Stimulated activated CD4-positive, alpha-beta T cell treated with anti-CD3 and anti-CD28 coated beads, Interleukin-15, amount 100 ng/mL, for 48 hours (primary cell): ENCODE data around the gene GTPBP3.

ENCODE experiments used
- DNase-seq, 2 donors: peaks; one replicate each; pipeline ENCODE4 v3.0.0-alpha.2; 2020; ENCODE audit warnings: low read depth in 2 of 2

Gene GTPBP3

DNA sequence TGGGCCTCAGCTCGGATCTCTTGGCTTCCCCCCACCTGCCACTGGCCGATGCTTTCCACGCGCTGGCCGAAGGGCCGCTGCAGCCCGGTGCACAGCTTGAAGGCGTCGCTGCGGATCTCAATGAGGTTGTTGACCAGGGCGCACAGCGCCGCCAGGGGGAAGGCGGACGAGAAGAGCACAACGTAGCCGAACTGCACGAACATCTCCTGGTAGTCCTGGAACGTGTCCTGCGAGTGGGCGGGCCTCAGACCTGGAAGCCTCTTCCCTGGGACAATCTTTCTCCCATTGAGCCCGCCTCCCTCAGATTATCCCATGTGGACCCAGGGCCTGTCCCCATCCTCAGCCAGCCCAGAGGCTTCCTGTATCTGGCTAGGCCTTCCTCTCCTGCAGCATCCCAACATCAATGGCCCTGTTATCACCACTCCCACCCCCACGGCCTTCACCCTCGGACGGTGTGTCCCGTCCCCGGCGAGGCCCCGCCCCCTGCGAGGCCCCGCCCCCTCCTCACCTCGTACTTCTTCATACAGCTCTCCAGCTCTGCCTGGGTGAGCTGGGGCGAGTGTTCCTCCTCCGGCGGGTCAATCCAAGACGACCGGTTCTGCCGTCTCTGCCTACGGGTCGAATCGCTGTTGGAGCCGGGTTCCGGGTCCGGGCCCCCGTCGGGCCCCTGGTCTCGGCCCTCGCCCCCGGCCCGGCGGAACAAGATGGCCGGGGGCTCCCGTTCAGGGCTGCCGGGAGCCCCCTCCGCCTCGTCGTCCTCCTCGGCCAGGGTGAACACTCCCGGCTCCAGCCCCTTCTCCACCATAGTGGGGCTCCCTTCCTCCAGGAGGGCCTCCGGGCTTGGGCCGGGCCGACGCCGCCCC is 9.5 kb upstream of the GTPBP3 start:
- DNase-seq: no peak

DNA sequence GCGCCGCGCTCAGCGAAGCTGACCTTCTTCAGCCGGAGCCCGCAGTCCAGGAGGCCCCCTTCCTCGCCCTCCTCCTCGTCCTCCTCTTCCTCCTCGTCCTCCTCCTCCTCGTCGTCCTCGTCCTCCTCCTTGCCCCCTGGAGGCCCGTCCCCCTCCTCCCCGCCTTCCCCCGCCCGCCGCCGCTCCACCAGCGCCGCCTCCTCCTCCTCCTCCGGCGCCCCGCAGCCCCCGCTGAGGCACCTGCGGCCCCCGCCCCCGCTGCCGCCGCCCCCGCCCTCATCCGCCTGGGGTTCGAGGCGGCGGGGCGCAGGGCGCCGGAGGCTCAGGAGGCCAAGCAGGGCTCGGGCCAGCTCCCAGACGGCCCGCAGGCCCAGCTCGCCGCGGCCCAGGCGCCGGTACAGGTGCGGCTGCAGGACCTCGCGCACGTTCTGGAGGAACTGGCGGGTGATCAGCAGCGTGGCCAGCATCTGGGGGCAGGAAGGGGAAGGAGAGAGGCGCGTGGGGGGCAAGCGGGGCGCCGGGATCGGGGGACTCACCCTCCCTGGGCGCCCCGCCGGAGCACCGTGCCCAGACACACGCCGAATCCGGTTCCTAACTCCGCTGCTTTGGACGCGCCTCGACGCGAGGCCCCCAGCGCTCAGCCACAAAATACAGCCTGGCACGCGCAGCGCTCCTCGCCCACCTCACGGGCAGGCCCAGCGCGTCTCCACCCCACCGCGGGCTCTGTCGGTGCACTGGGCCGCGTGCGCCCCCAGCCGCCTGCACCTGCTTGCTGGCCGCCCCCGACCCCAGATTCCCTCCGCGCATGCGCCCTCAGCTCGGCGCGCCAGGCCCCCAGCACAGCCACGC is 8.6 kb upstream of the GTPBP3 start:
- no peak for DNase-seq

DNA sequence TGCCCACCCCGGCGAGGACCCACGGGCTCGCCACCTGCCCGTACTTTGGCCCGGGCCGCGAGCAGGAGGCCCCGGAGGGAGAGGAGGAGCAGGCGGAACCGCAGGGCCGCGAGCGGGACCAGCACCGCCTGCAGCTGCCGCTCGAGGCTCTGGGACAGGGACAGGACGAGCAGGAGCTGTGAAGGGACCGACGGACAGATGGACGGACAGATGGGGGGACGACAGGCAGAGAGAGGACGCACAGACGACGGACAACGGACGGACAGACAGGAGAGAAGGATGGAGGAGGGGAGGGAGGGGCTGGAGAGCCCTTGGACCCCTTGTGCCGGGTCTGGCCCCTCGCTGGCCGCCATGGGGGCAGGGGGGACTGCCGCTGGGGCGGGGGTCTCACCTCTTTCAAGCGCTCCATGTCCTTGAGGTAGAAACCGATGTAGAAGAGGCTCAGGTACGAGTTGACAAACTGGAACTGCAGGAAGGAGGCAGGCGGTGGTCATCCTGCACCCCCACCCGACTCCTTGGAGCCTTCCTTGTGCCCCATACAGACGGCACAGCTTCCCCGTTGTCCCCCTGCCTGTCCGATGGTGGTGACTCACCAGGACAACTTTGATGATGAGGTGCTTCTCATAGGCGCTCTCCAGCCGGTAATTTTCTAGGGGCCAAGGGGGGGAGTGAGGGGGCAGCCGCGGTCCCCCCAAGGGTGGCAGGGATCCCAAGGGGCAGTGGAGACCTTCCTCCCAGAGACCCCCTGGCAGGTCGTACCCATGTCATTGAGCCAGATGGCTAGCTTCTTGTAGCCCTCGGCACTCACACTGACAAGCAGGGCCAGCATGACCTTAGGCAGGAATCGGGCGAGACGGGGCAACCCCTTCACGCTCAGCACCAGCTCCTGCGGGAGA is 7.7 kb upstream of the GTPBP3 start:
- DNase-seq: no peak

DNA sequence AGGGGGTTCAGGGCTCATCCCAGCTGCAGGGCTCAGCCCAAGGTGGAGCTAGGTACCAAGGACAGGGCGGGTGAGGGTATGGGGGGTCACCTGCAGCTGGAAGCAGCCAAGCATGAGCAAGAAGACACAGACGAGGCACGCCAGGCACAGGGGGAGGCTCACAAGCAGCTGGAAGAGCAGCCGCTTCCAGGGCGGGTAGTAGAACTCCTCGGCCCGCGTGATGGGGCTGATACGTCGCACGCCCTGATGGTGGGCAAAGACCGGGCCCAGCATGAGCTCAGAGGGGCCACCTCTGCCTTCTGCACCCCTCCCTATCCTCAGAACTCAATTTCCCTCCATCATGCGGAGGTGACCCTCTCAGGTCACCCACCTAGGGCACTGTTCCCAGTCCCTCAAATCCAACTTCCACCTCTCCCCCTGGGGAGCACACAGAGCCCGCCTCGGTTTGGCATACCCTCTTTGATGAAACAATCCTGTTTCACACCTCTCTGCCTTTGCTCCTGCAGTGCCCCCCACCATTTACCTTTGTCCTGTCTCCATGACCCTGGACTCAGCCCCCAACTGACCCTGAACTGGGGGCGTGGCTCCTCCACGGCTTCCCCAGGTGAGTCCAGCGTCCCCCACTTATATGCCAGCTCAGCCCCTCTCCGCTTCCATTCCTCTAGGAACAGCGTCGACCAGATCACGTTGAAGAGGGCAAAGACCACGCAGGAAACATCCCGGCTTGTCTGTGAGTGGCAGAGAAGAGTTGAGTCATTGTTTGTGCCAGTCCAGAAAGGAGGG is 6.9 kb upstream of the GTPBP3 start:
- DNase-seq: no peak

DNA sequence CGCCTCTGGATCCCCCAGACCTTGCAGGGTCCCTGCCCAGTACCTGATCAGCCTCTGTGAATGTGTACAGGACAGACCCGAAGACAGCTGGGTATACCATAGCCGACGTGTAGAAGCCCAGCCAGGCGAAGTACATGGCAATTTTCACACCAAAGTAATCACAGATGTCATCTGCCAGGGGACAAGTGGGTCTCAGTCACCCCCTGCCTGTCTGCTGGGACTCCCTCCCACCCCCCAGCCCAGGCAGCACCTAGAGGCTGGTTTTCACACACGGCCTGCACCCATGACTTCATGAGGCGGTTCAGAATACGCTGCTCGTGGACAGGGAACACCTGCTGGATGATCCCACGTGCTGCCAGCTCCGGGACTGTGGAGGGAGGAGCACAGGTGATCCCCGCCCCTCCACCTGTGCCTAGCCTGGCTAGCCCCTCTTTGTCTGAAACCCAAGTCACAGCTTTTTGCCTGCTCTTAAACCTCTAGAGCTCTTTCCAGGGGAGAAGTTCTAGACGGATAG is 6.3 kb upstream of the GTPBP3 start:
- no peak for DNase-seq

DNA sequence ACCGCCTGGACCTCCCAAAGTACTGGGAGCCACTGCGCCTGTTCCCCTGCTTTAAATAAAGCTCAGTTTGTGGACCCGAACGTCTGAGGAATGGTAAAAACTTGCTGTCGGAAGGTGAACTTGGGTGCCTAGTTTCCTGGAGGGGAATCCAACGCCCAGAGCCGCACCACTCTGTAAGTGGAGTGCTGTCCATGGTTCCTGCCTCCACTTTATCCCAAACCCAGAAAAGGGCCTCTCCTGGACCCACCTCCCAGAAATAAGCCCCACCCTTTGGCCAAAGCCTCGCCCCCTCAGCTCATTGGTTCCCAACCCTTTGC is 5.0 kb upstream of the GTPBP3 start:
- no peak for DNase-seq

DNA sequence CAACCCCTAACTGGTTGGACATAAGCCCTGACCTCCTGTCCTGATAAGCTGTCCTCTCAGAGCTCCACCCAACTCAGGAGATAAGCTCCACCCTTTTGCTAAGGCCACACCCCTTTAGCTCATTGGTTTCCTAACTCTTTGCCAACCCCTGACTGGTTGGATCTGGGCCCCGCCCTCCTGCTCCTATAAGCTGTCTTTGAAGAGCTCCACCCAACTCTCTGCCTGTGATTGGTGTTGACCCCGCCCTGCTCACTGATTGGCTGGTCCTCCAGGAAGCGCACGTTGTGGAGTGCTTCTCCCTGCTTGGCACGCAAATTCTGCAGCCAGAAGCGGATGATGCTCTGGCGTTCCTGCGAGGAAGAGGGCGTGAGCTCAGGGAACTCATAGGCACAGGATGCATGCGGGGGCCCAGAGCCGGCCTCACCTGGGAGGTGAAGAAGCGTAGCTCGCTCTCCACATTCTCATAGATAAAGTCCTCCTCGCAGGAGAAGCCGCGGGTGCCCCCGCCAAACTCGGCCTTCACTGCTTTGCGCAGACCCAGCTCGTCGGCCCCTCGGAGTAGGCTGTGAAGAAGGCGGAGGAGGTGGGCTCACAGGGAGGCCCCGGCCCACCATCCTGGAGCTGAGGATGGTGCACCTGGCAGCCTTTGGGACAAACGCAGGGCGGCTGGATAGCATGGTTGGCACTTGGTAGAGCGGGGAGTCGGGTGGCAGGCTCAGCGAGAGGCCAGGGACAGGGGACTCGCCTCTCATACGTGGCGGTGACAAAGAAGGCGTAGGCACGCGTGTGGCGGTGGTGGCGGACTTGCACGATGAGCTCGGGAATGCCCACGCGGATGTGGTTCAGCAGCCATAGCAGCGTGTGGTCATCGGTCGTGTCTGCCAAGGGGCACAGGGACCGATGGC is 4.4 kb upstream of the GTPBP3 start:
- peak; percentile 51 to 59 for DNase-seq

DNA sequence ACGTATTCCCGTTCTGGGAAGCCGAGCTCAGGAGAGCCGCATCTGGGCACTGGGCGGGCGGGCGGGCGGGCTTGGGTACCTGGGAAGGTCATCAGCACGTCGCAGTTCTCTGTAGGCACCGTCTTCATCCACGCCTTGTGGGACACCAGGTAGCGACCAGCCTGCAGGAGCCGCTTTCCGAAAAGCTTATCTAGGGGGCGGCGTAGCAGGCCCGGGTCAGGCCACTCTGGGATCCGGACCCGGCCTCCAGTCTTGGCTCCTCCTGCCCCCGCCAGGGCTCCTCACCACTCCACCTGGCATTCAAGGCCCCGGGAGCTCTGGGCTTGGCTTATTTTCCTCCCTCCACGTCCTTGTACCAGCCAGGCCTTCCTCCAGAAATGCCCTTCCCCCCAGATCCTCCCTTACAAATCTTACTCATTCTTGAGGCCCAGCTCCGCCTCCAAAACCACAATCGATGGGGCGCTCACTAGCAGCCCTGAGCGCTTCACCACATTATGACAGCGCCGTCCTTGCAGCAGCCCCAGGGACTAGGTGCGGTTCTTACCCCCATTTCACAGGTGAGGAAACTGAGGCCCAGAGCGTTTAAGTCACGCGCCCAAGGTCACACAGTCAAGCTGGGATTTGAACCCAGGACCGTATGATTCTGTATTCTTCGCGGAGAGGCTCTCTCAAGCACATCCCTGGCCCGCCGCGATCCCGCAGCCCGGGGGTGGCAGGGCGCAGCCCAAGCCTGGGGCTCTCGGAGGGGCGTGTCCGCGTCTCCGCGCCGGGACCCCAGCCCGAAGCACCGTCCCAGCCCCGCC is 3.5 kb upstream of the GTPBP3 start:
- DNase-seq: peak; percentile 59 to 76

DNA sequence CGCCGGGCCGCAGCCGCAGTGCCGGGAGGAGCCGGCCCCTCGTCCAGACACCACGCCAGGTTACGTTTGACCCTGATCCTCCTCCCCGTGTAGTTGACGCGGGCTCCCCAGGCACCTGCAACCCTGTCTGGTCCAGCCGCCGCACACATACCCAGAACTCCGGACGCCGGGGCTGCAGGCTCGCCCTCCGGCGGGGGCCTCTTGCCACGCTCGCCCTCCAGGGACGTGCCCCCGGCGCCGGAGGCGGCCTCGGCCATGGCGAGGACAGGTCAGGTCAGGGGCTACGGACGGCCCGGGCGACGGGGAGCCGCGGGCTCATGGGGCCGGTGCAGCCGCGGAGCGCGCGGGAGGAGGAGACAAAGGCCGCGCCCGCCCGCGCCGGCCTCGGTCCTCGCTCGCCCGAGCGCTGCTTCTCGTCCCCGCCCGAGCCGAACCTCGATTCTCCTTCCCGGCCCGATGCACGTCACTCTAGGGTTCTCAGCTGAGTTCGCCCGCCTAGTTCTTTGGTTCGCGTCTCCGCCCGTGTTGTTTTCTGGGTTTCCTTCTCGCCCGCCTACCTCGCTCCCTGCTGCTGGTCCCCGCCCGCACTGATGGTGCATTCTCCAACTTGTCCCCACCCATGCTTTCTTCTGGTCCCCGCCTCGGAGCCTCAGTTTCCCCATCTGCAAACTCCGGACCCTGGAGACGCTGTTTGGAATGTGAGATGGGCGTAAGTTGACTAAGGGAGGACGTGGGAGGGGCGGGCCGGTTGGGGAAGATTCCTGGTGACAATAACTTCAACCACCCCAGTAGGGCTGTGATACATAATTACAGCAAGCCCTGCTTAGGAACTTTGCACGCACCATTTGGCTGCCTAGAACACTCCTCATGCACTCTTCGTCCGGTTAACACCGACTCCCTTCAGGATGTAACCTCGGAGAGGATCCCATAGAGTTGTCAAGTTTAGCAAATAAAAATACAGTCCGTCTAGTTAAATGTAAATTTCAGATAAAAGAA is 2.6 kb upstream of the GTPBP3 start, which contains the start of gene ANO8:
Gene ANO8 (minus strand): TSS at position 442 of the 996 bp plus-strand sequence. CDS start 185 bp downstream, at position 257.
- peak; percentile 93 to 96 for DNase-seq

DNA sequence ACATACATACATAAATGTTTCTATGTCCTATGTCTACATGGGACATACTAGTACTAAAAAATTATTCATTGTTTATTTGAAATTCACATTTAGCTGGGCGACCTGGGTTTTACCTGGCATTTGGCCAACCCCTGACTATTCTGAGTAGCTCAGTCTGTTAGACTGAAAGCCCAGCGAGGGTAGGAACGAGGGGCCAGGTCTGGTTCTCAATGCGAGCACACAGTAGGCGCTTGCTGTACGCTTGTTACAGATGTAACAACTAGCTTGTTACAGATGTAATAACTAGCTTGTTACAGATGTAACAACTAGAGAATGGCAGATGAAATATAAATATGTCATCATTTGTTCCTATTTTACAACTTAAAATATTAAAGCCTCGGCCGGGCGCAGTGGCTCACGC is 1.8 kb upstream of the GTPBP3 start:
- DNase-seq: no peak

DNA sequence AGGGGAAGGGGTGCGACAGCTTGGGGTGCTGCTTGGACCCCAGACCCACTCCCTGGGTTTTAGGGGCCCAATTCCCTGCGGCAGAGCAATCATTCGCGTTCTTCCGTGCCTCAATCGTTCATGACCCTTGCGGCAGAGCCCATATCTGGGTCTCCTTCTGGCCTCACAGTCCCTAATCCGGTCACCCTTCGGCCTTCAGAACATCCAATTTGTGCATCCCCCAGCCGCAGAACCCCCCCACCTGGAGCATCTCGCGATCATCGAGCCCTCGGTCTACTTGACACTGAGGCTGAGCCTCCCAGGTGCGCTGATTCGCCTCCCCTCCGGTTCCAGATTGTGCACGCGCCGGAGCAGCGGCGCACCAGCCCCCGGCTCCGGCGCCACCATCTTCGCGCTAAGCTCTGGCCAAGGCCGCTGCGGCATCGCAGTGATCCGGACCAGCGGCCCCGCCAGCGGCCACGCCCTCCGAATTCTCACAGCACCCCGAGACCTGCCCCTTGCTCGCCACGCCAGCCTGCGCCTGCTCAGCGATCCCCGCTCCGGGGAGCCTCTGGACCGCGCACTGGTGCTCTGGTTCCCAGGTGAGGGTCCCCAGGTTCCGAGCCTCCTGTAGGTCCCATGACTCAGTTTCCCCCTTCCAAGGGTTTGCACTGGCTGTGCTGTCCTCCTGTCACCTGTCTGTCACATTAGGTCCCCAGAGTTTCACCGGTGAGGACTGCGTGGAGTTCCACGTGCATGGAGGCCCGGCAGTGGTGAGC is 501 bp downstream of the GTPBP3 start:
- no peak for DNase-seq

DNA sequence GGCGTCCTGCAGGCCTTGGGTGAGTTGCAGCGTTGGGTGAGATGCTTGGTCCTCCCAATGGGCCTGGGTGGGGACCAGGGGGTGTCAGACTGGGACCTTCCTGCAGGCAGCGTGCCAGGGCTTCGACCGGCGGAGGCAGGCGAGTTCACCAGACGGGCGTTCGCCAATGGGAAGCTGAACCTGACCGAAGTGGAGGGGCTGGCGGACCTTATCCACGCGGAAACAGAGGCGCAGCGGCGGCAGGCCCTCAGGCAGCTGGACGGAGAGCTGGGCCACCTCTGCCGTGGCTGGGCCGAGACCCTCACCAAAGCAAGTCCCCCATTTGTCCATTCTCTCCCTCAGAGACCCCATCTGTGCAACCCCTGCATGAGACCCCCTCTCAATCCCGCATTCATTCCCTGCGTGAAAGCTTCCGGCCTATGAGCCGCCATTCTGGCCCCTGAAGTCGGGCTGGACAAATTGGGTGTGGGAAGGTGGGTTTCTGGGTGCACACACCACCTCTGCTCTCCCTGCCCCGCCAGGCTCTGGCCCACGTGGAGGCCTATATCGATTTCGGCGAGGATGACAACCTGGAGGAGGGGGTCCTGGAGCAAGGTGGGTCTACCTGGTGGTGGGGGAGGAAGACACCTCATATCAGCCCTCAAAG is 1.2 kb downstream of the GTPBP3 start:
- DNase-seq: no peak

DNA sequence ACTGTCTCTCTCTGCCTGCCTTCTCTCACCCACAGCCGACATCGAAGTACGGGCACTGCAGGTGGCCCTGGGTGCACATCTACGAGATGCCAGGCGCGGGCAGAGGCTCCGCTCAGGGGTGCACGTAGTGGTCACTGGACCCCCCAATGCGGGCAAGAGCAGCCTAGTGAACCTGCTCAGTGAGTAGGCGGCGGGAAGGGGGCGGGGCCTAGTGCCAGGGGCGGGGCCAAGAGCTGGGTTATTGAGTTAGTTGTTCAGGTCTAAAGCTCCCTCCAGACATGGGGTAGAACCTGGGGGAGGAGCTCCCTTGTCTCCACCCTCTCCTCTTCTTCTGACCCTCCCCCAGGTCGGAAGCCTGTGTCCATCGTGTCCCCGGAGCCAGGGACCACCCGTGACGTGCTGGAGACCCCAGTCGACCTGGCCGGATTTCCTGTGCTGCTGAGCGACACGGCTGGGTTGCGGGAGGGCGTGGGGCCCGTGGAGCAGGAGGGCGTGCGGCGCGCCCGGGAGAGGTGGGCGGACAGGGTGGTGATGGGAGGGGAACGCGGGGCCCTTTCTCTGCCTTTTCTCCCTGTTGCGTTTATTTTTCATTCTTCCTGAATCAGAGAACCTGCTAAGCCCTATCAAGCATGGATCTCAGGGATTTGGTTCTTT is 1.9 kb downstream of the GTPBP3 start:
- peak in 1 of 2 donors; percentile 52 for DNase-seq

DNA sequence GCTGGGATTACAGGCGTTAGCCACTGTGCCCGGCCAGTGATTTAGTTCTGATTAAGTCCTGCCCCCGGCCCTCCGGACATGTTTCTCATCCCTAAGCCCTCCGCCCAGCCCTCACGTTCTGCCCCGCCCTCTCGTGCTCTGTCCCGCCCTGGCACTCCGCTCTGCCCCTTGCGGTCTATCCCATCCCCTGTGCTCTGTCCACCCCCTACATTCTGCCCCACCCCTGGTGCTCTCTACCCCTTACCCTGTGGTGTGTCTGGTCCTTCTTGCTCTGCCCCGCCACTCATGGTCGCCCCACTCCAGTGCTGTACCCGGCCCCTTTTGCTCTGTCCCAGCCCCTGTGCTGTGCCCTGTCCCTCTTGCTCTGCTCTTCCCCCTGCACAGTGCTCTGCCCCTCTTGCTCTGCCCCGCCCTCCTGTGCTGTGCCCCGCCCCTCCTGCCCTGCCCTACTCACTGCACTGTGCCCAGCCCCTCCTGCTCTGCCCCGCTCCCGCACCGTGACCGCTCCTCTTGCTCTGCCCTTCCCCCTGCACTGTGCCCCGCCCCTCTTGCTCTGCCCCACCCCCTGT is 3.0 kb downstream of the GTPBP3 start:
- DNase-seq: no peak

DNA sequence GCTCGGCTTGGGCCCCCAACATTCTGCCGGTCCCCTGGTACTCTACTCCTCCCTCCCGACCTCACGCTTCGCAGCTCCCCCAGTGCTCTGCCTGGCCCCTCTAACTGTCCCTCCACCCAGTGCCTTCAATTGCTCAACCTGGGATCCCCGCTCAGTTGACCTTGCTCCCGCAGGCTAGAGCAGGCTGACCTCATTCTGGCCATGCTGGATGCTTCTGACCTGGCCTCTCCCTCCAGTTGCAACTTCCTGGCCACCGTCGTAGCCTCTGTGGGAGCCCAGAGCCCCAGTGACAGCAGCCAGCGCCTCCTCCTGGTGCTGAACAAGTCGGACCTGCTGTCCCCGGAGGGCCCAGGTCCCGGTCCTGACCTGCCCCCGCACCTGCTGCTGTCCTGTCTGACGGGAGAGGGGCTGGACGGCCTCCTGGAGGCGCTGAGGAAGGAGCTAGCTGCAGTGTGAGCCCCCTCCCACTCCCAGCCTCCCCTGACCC is 3.6 kb downstream of the GTPBP3 start:
- no peak for DNase-seq
